DMS114 treated with DMSO at 0.1 percent for 48 hours (cell line): Measurements from ENCODE around the gene CFAP20.
"Not testable (repeated sequence)": the region's sequence is repeated elsewhere in the genome, so short reads cannot be mapped to it uniquely, and the experiment has no call there.

Experiments
- DNase-seq: peaks from one replicate; lab custom pipeline; 2025; ENCODE audit not compliant: unreplicated experiment; lab: John Stamatoyannopoulos, UW

The CFAP20 gene

DNA sequence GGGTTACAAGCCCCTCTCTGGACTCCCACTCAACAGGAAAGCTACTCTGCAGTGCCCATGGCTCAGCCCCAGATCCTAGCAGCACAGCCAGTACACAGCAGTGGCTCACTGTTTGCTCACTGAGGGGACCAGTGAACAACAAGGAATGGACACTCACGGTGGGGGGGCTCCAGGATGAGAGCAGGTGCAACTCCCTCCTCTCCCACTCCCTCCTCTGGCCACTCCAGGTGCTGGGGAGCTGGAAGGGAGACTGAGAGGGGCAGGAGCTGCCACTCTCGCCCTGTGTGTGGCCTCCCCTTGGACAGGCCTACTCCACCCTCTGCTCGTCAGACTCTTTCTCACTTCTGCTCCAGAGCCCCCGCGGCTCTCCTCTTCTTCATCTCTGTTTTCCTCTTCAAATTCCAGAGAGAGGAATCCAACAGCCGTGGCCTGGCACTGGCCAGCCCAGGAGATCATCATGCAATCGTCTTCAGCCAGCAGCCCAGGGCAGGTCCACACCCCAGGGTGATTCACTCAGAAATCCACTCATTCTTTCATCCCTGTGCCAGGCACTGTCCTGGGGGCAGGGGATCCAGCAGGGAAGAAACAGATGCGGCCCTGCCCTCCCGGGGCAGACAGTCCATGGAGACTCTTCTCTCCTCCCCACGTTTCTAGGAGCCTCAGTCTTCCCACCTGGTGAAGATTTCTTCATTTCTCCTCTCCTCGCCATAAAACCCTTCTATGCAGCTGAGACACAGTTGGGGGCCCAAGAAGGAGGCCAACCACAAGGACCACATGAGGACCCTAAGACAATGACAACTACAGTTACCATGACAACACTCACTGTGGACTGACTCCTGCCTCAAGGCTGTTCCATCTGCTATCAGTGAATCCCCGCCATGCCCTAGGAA lies 30.7 kb downstream of the CFAP20 start:
- DNase-seq, result no peak

DNA sequence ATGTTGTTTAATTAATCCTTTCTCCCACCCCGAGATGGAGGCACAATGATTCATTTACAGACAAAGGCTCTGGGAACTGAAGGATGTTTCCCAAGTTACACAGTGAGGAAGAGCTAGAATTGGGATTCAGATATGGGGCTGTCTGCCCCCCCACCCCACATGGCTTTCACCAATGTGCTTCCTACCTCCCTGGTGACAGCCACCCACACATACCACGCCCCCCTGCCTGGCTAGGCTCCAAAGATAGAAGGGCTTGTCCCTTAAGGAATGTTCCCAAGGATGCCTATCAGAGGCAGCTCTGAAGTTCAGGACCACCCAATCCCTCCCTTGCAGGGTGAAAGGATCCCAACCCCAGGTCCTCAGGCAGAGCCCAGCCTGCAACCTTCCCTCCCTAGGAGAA lies 32.9 kb downstream of the CFAP20 start:
- DNase-seq, result no peak

DNA sequence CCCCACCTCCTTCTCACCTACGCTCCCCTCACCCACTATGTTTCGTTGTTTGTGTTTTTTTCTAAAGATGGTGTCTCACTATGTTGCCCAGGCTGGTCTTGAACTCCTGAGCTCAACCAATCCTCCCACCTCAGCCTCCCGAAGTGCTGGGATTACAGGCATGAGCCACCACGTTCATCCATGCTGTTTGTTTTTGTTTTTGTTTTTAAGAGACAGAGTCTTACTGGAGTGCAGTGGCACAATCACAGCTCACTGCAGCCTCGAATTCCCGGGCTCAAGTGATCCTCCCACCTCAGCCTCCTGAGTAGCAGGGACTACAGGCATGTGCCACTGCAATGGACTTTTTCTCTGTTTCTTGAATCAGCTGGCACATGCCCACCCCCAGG lies 33.6 kb downstream of the CFAP20 start:
- not testable (repeated sequence) for DNase-seq

DNA sequence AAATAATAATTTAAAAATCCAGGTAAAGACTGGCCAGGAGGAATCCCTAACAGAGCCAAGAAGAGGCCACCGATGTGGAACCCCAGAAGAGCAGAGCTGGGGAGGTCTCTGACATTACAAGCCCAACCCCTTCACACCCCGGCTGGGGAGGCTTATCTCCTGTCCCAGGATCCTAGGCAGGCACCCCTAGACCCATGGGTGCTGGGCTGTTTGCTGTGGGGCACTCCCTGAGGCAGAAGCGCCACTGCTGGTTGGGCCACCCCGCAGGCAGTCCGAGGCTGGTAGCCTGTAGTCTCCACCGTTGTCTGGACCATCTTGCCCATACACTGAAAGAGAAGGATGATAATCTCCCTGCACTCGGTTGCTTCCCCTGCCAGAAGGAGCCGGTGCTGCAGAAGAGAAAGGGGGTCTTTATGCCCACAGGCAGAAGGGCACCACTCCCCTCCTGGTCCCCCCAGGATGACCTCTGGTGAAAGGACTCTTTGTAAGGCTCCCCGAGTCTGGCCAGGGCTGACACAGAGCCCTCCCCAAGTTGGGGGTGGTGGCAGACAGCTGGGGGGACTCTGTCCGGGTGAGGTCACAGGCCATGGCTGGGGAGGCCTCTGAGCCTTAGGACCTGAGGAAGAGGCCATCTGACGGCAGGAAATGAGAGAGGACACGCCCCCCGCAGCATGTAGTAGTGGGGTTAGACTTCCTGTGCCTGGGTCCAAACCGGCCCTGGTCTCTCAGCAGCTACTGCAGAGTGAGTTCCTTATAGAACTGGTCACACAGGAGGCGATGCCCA lies 34.2 kb downstream of the CFAP20 start:
- no peak for DNase-seq

DNA sequence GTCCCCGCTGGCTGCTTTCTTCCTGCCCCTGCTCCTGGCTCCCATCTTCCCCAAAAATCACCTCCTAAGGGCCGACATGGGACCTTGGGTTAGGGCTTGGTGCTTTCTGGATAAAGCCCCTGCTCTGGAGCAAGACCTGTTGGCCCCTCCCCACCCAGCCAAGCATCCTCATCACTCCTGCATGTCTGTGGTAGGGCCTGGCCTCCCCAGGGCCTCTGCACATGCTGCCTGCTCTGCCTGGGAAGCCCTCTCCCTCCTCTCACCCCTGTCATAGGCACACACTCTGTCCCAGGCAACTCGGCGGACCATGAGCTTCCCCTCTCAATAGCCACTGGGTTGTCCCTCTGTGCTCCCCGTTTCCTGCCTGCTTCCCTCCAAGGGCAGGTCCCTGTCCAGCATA lies 35.2 kb downstream of the CFAP20 start:
- no peak for DNase-seq

DNA sequence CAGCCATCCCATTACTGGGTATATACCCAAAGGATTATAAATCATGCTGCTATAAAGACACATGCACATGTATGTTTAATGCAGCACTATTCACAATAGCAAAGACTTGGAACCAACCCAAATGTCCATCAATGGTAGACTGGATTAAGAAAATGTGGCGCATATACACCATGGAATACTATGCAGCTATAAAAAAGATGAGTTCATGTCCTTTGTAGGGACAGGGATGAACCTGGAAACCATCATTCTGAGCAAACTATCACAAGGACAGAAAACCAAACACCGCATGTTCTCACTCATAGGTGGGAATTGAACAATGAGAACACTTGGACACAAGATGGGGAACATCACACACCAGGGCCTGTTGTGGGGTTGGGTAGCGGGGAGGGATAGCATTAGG lies 38.8 kb downstream of the CFAP20 start:
- not testable (repeated sequence) for DNase-seq

DNA sequence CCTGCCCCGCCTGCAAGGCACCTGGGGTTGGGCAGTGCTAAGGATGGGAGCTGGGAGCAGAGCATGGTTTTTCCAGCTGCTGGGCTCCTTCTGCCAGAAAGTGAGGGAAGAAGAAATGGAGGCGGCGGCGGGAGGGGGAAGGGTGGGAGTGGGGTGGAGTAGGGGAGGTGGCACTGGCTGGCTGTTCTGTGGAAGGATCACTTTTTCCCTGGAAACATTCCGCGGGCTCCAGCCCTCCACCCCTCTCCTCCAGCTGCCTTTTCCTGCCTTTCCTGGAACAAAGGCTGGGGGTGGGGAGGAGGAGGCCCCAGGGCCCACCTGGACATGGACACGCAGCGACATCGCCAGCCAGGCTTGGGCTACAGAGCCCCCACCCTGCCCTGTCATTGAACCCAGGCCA lies 41.1 kb downstream of the CFAP20 start:
- DNase-seq, result no peak

DNA sequence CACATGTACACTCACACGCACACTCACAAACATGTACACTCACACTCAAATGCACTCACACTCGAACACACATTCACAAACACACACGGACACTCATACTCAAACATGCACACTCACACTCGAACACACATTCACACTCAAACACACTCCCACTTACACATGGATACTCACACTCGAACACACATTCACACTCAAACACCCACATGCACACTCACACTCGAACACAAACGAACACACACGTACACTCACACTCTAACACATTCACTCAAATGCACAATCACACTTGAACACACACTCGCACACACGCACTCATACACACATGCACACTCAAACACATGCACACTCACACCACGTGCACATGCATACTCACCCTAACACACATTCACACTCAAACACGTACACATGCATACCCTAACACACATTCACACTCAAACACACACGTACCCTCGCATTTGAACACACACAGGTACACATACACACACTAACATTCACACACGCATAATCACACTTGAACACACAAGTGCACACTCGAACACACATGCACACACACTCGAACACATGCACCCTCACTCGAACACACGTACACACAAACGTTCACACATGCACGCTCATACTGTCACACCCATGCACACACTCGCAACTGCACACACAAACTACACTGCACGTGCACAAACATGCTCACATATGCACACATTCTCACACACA lies 41.8 kb downstream of the CFAP20 start:
- no peak for DNase-seq

DNA sequence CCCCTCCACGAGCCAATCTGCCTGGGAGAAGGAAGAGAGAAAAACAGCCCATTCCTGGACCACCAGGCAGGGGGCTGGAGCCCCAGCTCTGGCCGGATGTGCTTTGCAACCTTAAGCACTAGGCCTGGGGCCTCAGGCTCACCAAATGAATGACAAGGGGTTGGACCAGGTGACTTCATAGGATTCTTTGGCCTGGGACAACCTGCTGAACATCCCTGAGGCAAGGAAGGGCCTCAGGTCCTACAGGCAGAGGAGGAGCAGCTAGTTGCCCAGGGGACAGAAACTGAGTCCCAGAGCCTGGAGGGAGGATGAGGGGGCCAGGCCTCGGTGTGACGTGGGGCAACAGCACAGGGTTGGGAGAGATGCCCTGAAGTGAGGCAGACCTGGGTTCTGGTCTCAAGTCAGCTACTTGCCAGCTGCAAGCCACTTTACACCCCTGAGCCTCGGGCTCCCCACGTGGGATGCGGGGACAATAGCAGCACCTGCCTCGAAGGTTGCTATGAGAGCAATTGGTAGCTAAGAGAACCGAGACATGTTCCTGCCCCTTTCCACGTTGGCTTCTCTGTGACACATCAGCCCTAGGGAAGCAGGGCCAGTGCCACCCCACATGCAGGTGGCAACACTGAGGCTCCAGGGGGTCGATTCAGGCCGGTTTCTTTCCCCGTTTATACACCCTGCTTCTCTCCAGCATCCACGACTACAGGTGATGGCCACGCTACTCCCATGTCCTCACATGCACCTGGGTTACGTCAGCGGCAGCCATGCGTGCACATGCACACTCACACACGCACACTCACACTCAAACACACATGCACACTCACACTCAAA lies 42.6 kb downstream of the CFAP20 start:
- no peak for DNase-seq

DNA sequence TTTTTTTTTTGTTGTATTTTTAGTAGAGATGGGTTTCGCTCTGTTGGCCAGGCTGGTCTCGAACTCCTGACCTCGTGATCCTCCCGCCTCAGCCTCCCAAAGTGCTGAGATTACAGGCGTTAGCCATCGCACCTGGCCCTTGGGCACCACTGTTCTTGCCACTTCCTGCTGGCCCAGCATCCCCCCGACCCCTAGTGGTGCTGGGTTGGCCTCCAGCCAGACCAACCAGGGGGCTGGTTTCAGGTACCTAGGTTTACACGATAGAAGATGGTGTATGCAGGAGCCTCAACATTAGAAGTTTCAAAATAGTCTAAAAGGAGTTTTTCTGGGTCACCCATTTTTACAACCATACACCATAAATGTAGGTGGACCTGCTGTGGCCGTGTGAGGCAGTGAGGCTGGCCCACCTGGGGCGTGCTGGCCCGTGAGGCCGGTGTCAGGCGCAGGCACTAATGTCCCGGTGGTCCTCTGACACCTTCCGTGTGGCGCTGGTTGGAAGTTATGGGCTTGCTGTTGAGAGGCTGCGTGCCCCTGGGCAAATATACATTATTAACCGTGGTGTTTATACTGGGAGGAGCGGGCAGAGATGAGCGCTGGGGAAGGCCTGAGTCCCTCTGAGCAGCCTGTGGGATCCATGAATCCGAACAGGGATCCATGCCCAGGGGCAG lies 43.5 kb downstream of the CFAP20 start:
- DNase-seq, result no peak

DNA sequence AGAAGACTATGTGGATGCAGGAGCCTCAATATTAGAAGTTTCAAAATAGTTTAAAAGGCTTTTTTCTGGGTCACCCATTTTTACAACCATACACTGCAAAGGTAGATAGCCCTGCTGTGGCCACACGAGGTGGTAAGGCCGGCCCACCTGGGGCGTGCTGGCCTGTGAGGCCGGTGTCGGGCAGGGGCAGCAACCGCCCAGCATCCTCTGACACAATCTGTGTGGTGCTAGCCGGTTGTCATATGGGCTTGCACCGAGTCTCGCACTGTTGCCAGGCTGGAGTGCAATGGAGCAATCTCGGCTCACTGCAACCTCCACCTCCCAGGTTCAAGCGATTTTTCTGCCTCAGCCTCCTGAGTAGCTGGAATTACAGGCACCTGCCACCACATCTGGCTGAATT lies 44.0 kb downstream of the CFAP20 start:
- no peak for DNase-seq

DNA sequence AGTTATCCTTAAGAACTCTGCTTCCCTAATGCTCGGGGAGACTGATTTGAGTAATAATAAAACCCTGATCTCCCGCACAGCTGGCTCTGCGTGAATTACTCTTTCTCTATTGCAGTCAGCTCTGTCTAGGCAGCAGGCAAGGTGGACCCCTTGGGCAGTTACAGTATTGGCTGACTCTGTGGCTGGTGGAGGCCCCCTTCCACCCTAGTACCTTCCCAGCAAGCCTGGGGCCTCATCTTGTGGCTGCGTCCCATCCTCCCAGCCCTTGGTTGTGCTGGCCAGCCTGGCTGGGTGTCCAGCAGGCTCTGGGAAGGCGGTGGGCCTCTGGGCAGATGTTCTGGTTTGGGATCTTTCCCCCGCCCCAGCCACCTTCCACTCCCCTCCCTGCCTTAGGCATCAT lies 44.5 kb downstream of the CFAP20 start:
- no peak for DNase-seq

DNA sequence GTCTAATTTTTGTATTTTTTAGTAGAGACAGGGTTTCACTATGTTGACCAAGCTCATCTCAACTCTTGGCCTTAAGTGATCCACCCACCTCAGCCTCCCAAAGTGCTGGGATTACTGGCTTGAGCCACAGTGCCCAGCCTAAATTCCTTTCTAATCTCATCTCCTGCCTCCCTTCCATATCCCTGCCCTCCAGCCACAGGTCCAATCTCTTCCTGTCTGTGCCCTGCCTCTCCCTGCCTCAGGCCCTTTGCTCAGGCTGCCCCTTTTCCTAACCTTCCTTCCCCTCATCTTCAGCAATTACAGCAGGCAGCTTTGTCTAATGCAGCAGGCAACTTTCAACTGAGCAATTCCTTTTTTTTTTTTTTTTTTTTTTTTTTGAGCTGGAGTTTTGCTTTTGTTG lies 46.8 kb downstream of the CFAP20 start:
- no peak for DNase-seq

DNA sequence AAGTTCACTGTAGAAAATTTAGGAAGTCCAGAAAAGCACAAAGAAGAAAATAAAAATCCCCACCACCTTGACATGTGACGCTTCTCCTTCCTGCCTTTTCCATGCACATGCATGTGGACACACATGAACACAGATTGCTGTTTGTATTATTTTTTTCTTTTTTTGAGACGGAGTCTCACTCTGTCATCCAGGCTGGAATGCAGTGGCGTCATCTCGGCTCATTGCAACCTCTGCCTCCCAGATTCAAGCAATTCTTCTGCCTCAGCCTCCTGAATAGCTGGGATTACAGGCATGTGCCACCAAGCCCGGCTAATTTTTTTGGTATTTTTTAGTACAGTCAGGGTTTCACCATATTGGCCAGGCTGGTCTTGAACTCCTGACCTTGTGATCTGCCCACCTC lies 48.5 kb downstream of the CFAP20 start:
- not testable (repeated sequence) for DNase-seq

DNA sequence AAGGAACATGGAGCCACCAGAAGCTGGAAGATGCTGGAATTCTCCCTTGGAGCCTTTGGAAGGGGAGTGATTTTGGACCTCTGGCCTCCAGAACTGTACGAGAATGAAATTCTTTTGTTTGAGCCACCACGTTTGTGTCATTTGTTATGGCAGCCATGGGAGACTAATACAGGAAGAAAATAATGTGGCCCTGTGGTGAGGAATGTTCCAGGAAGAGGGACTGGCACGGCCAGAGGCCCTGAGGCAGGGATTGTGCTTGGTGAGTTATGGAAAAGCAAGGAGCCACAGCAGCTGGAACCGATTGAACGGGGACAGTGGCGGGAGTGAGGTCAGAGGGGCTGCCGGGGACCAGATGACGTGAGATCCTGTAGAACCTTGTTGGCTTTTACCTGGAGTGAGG lies 51.4 kb downstream of the CFAP20 start:
- DNase-seq, result no peak

DNA sequence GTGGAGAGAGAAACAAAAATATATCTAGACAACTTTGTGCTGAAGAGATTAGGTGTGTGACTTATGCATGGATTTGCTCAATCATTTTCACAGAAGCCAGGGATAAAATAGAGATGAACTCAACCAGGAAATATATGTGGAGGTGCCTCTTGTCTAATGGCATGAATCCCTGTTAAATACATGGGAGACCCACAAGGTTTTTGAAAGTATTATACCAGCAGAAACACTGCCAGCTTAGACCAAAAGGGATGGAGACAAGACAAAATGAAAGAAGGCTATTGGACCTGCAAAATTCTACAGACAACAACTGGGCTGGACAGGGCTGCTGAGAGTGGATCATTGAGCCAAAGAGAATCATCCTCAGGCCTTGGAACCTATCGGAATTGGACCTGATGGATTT lies 52.7 kb downstream of the CFAP20 start:
- DNase-seq, result no peak

DNA sequence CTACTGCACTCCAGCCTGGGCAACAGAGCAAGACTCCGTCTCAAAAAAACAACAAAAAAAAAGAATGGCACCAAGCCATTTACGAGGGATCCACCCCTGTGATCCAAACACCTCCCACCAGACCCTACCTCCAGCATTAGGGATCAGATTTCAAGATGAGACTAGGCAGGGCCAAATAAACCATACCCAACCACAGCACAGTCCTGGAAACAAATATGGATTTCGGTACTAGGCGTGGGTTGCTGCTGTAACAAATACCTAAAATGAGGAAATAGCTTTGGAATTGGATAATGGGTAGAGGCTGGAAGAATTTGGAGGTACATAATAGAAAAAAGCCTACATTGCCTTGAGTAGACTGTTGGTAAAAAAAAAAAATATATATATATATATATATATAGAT lies 54.5 kb downstream of the CFAP20 start:
- DNase-seq, result no peak

DNA sequence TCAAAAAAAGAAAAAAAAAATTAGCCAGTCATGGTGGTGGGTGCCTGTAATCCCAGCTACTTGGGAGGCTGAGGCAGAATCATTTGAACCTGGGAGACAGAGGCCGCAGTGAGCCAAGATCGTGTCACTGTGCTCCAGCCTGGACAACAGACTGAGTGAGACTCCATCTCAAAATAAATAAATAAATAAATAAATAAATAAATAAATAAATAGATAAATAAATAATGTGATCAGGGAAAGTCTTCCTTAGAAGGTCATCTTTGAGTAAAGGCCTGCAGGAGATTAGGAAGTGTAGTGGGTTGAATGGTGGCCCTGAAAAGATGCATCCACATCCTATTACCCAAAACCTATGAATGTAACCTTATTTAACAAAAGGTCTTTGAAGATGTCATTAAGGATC lies 56.1 kb downstream of the CFAP20 start:
- not testable (repeated sequence) for DNase-seq

DNA sequence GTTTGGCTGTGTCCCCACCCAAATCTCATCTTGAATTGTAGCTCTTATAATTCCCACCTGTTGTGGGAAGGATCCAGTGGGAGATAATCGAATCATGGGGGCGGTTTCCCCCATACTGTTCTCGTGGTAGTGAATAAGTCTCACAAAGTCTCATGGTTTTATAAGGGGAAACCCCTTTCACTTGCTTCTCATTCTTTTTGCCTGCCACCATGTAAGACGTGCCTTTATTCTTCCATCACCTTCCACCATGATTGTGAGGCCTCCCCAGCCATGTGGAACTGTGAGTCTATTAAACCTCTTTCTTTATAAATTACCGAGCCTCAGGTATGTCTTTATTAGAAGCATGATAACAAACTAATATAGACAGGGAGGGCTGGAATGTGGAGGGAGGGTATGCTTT lies 57.0 kb downstream of the CFAP20 start:
- not testable (repeated sequence) for DNase-seq

DNA sequence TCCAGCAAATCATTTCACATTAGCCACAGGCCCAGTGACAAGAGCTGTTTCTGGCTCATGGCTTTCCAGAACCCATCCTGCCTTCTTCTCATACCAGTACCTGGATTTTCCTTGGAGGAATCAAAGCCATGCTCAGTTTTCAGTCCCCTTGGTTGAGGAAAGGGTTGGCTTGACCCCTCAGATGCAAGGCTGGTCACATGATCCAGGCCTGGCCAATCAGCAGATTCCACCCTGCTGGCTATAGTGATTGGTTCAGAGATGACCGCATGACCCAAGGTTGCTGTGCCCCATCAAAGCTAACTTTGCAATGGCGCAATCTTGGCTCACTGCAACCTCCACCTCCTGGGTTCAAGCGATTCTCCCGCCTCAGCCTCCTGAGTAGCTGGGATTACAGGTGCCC lies 58.6 kb downstream of the CFAP20 start:
- DNase-seq, result no peak
